Activated T-cell treated with anti-CD3 and anti-CD28 coated beads, Interleukin-2, amount 50 U/mL, for 4 hours (primary cell): ENCODE data around the gene SSU72. TPM values are rescaled to one million over a fixed set of nuclear protein-coding genes. Genes with fewer than 3 reads are reported as not detected.

ENCODE experiments used
- ATAC-seq, 2 donors: fragments of 200-7000 bp; cut with Tn5 transposase; one replicate each; pipeline ENCODE4 v1.10.0; 2021
- DNase-seq: peaks from one replicate; pipeline ENCODE4 v3.0.0-alpha.2; 2020
- H3K27me3 Mint-ChIP-seq: one replicate; pipeline ENCODE4 v1.8.0; 2021; ENCODE audit warnings: low read depth, mixed read lengths
- H3K36me3 Mint-ChIP-seq: one replicate; pipeline ENCODE4 v1.8.0; 2022; ENCODE audit warnings: mixed read lengths; ENCODE audit not compliant: insufficient read depth
- H3K4me1 Mint-ChIP-seq: one replicate; pipeline ENCODE4 v1.8.0; 2021; ENCODE audit warnings: low read depth, mixed read lengths
- H3K4me3 Mint-ChIP-seq: one replicate; pipeline ENCODE4 v1.8.0; 2021; ENCODE audit warnings: mild to moderate bottlenecking, moderate library complexity, mixed read lengths
- H3K9me3 Mint-ChIP-seq: one replicate; pipeline ENCODE4 v1.8.0; 2021; ENCODE audit warnings: mixed read lengths
- total RNA-seq, 3 donors: library from RNA; stranded (reverse); gene quantifications; one replicate each; pipeline ENCODE4 v1.2.1, GENCODE V29; 2021

SSU72 gene
- total RNA-seq, 3 donors from 2014 or later, result 142 to 170 (median 148) TPM

- peak overlapping the region; percentile 82 for H3K4me3 Mint-ChIP-seq
- H3K4me1 Mint-ChIP-seq, result peaks cover 33% of the 10 kb centered on the region
- peak; percentile 35 to 39 for ATAC-seq
- H3K36me3 Mint-ChIP-seq, result peaks cover 3% of the 10 kb centered on the region
- H3K27me3 Mint-ChIP-seq, result no peaks in the 10 kb centered on the region
- H3K9me3 Mint-ChIP-seq, result no peaks in the 10 kb centered on the region
- DNase-seq, result no peak
Observed at GRCh38 chr1:1616045-1616790, 41.6 kb upstream of the SSU72 start.

GRCh38 chr1:1615256-1616044, 40.8 kb upstream of the SSU72 start, which contains the start of gene MIB2:
Gene MIB2 (plus strand): TSS chr1:1615500. CDS start chr1:1623453, 7,953 bp downstream.
- H3K4me3 Mint-ChIP-seq, result peak within 1 kb of the TSS; percentile 93
- no peaks in the 10 kb centered on the region for H3K27me3 Mint-ChIP-seq
- no peaks in the 10 kb centered on the region for H3K9me3 Mint-ChIP-seq
- H3K4me1 Mint-ChIP-seq, result peaks cover 33% of the 10 kb centered on the region
- ATAC-seq (peak; percentile 89), DNase-seq (peak; percentile 98)
- peaks cover 3% of the 10 kb centered on the region for H3K36me3 Mint-ChIP-seq

- peaks cover 33% of the 10 kb centered on the region for H3K4me1 Mint-ChIP-seq
- ATAC-seq (no peak), DNase-seq (no peak)
- no peaks in the 10 kb centered on the region for H3K27me3 Mint-ChIP-seq
- peak overlapping the region; percentile 93 for H3K4me3 Mint-ChIP-seq
- H3K9me3 Mint-ChIP-seq, result no peaks in the 10 kb centered on the region
- H3K36me3 Mint-ChIP-seq, result peaks cover 3% of the 10 kb centered on the region
Observed at GRCh38 chr1:1614954-1615255, 40.2 kb upstream of the SSU72 start.

GRCh38 chr1:1614204-1614953, 39.7 kb upstream of the SSU72 start:
- peak; percentile 9 to 18 for ATAC-seq
- H3K4me3 Mint-ChIP-seq, result peak overlapping the region; percentile 93
- peaks cover 3% of the 10 kb centered on the region for H3K36me3 Mint-ChIP-seq
- no peaks in the 10 kb centered on the region for H3K27me3 Mint-ChIP-seq
- peak; percentile 59 for DNase-seq
- H3K4me1 Mint-ChIP-seq, result peaks cover 33% of the 10 kb centered on the region
- H3K9me3 Mint-ChIP-seq, result no peaks in the 10 kb centered on the region

- no peak for ATAC-seq
- peak overlapping the region; percentile 93 for H3K4me3 Mint-ChIP-seq
- no peaks in the 10 kb centered on the region for H3K27me3 Mint-ChIP-seq
- no peaks in the 10 kb centered on the region for H3K9me3 Mint-ChIP-seq
- no peak for DNase-seq
- peaks cover 3% of the 10 kb centered on the region for H3K36me3 Mint-ChIP-seq
- peaks cover 33% of the 10 kb centered on the region for H3K4me1 Mint-ChIP-seq
Observed at GRCh38 chr1:1613509-1614082, 38.9 kb upstream of the SSU72 start.

- DNase-seq (no peak), ATAC-seq (no peak)
- Mint-ChIP-seq H3K9me3 (no peaks in the 10 kb centered on the region), H3K4me1 (peaks cover 34% of the 10 kb centered on the region), H3K4me3 (no peak overlapping the region), H3K36me3 (no peaks in the 10 kb centered on the region), H3K27me3 (no peaks in the 10 kb centered on the region)
Observed at GRCh38 chr1:1612104-1612400, 37.4 kb upstream of the SSU72 start.

- Mint-ChIP-seq H3K4me3 (no peak overlapping the region), H3K27me3 (no peaks in the 10 kb centered on the region), H3K4me1 (peaks cover 33% of the 10 kb centered on the region), H3K36me3 (no peaks in the 10 kb centered on the region), H3K9me3 (no peaks in the 10 kb centered on the region)
- DNase-seq (no peak), ATAC-seq (no peak)
Observed at GRCh38 chr1:1610796-1611195, 36.1 kb upstream of the SSU72 start.

DNA sequence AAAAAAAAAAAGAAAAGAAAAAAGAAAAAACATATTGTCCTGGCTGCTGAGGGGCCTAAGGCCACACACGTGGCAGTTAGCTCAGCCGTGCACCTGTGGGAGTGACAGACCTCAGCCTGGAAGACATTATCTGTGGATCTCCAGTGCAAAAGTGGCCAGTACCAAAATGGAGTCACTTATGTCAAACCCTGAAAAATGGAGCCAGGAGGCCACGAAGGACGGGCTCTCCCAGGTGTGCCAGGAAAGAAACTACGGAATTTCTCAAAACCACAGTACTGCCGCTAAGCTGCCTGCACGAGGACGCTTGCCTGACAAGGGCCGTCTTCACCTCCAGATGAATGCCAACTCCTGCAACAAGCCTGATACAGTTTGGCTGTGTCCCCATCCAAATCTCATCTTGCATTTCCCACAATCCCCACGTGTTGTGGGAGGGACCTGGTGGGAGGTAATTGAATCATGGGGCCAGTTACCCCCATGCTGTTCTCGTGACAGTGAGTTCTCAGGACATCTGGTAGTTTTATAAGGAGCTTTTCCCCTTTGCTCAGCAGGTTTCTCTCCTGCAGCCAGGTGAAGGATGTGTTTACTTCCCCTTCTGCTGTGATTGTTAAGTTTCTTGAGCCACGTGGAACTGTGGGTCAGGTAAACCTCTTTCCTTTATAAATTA, 35.3 kb upstream of the SSU72 start:
- no peaks in the 10 kb centered on the region for H3K9me3 Mint-ChIP-seq

DNA sequence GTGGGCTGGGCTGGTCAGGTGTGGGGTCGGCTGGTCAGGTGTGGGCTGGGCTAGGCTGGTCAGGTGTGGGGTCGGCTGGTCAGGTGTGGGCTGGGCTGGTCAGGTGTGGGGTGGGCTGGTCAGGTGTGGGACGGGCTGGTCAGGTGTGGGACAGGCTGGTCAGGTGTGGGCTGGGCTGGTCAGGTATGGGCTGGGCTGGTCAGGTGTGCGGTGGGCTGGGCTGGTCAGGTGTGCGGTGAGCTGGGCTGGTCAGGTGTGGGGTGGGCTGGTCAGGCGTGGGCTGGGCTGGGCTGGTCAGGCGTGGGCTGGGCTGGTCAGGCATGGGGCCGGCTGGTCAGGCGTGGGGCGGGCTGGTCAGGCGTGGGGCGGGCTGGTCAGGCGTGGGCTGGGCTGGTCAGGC, 31.6 kb upstream of the SSU72 start:
- no peak for ATAC-seq
- Mint-ChIP-seq H3K4me3 (no peak overlapping the region), H3K9me3 (no peaks in the 10 kb centered on the region), H3K4me1 (peaks cover 13% of the 10 kb centered on the region), H3K27me3 (no peaks in the 10 kb centered on the region), H3K36me3 (no peaks in the 10 kb centered on the region)
- no peak for DNase-seq

More for the DNA sequence above, 35.3 kb upstream of the SSU72 start:
- H3K36me3 Mint-ChIP-seq, result no peaks in the 10 kb centered on the region
- no peak for DNase-seq
- ATAC-seq, result no peak
- no peaks in the 10 kb centered on the region for H3K27me3 Mint-ChIP-seq
- no peak overlapping the region for H3K4me3 Mint-ChIP-seq
- peaks cover 32% of the 10 kb centered on the region for H3K4me1 Mint-ChIP-seq

DNA sequence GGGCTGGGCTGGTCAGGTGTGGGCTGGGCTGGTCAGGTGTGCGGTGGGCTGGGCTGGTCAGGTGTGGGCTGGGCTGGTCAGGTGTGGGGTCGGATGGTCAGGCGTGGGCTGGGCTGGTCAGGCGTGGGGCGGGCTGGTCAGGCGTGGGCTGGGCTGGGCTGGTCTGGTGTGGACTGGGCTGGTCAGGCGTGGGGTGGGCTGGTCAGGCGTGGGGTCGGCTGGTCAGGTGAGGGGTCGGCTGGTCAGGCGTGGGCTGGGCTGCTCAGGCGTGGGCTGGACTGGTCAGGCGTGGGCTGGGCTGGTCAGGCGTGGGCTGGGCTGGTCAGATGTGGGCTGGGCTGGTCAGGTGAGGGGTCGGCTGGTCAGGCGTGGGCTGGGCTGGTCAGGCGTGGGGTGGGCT, 31.1 kb upstream of the SSU72 start:
- DNase-seq (no peak), ATAC-seq (no peak)
- H3K27me3 Mint-ChIP-seq, result no peaks in the 10 kb centered on the region
- H3K36me3 Mint-ChIP-seq, result no peaks in the 10 kb centered on the region
- no peak overlapping the region for H3K4me3 Mint-ChIP-seq
- H3K9me3 Mint-ChIP-seq, result no peaks in the 10 kb centered on the region
- H3K4me1 Mint-ChIP-seq, result peaks cover 14% of the 10 kb centered on the region

- Mint-ChIP-seq H3K9me3 (no peaks in the 10 kb centered on the region), H3K4me3 (no peak overlapping the region), H3K27me3 (no peaks in the 10 kb centered on the region), H3K36me3 (no peaks in the 10 kb centered on the region), H3K4me1 (peaks cover 15% of the 10 kb centered on the region)
- DNase-seq (no peak), ATAC-seq (no peak)
Observed at GRCh38 chr1:1605034-1605591, 30.4 kb upstream of the SSU72 start.

DNA sequence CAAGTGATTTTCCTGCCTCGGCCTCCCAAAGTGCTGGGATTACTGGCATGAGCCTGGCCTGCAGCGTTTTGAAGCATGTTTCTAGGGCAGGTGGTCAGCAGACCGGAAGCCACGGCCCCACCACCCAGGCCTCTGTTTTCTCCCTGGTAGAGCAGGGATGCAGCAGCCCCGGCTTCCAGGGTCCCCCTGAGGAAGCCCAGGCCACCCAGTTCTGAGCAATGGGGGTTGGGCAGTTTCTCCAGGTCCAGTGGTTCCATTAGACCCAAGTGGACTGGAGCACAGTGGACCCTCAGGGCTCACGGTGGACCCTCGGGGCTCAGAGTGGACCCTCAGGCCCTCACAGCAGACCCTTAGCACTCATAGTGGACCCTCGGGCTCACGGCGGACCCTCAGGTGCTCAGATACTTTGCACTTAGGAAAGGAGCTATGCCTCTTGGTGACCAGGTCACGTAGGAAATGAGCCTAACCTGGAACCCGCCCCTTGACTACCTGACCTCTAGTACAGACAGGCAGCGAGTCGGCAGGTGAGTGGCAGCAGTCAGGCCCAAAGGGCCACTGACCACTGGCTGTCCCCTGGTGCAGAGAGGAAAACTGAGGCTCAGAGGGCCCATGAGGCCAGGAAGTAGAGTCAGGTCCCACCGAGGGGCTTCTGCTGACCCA, 29.8 kb upstream of the SSU72 start:
- H3K4me1 Mint-ChIP-seq, result peaks cover 15% of the 10 kb centered on the region
- DNase-seq (no peak), ATAC-seq (no peak)
- no peaks in the 10 kb centered on the region for H3K36me3 Mint-ChIP-seq
- no peak overlapping the region for H3K4me3 Mint-ChIP-seq
- no peaks in the 10 kb centered on the region for H3K27me3 Mint-ChIP-seq
- no peaks in the 10 kb centered on the region for H3K9me3 Mint-ChIP-seq

GRCh38 chr1:1603671-1604373, 29.2 kb upstream of the SSU72 start:
- no peak for ATAC-seq
- Mint-ChIP-seq H3K4me3 (no peak overlapping the region), H3K27me3 (peaks cover 2% of the 10 kb centered on the region), H3K9me3 (no peaks in the 10 kb centered on the region), H3K36me3 (no peaks in the 10 kb centered on the region), H3K4me1 (peaks cover 18% of the 10 kb centered on the region)
- no peak for DNase-seq
